Vagina (tissue), 2 donors: ENCODE data around the gene KDM4C.

Source experiments
- POLR2A ChIP-seq, 2 donors: fragments of 450-650 bp; IDR thresholded peaks; one replicate each; pipeline ENCODE4 v1.6.1; 2017; ENCODE audit warnings: antibody characterized with exemption in 2 of 2, mild to moderate bottlenecking in 2 of 2, moderate library complexity in 2 of 2
- TF ChIP-seq, protein P1 (sequence below), 3 experiments: fragments of 450-650 bp in 2 of 3; fragments of 200-600 bp in 1 of 3; sonication (generic) in 1 of 3; IDR thresholded peaks; one replicate each; pipeline ENCODE4 v1.5.1; 2017 to 2019; ENCODE audit warnings: antibody characterized with exemption in 3 of 3, mild to moderate bottlenecking in 2 of 3, moderate library complexity in 2 of 3

DNA sequence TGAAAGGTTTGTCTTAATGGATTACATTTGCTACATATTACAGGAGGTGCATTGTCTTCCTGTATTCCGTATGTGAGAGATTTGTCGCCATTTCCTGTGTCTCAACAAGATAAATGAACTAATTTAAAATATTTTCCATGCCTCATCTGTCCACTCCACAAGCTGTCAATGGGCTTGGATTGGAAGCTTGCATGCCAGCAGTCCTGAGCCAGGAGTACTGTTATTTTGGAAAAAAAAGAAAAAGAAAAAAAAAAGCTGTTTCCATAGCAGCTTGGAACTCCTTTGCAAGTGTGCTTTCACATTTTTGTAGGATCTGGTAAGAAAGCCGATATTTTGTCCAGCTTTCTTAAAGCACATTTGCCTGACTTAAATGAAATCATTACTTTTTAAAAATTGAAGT lies 330.8 kb downstream of the KDM4C start:
- TF ChIP-seq POLR2A (IDR thresholded peaks at IDR 0.05), result no peak
- TF ChIP-seq, protein P1, sequence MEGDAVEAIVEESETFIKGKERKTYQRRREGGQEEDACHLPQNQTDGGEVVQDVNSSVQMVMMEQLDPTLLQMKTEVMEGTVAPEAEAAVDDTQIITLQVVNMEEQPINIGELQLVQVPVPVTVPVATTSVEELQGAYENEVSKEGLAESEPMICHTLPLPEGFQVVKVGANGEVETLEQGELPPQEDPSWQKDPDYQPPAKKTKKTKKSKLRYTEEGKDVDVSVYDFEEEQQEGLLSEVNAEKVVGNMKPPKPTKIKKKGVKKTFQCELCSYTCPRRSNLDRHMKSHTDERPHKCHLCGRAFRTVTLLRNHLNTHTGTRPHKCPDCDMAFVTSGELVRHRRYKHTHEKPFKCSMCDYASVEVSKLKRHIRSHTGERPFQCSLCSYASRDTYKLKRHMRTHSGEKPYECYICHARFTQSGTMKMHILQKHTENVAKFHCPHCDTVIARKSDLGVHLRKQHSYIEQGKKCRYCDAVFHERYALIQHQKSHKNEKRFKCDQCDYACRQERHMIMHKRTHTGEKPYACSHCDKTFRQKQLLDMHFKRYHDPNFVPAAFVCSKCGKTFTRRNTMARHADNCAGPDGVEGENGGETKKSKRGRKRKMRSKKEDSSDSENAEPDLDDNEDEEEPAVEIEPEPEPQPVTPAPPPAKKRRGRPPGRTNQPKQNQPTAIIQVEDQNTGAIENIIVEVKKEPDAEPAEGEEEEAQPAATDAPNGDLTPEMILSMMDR (IDR thresholded peaks at IDR 0.05), result no peak
